GM13977 (cell line): ENCODE results near the gene FSTL5.

Source experiments
- DNase-seq: peaks from one replicate; pipeline ENCODE4 v3.0.0; 2012; ENCODE audit warnings: low spot score
- CTCF ChIP-seq: IDR thresholded peaks from 2 replicates; pipeline ENCODE4 v1.5.1; 2012; ENCODE audit warnings: mild to moderate bottlenecking, control low read depth; ENCODE audit not compliant: insufficient read depth; ENCODE audit errors: extremely low read depth, missing control alignments
- in situ Hi-C: fragments of 300-500 bp; cut with MboI; formaldehyde crosslinking; loops from one replicate; pipeline ENCODE4 v1.12.0; 2022; ENCODE audit warnings: low sequenced_read_pairs, low pct_unique_long_range_greater_than_20kb, mixed read lengths, inconsistent platforms; ENCODE audit not compliant: unreplicated experiment

The FSTL5 gene

GRCh38 chr4:161419822-161420221 lies 744.0 kb downstream of the FSTL5 start:
- in situ Hi-C loops, result no loop called here
- TF ChIP-seq CTCF, result peak; percentile 25

GRCh38 chr4:161411901-161412300 lies 751.9 kb downstream of the FSTL5 start:
- in situ Hi-C loops, result no loop called here
- DNase-seq, result no peak
- no peak for TF ChIP-seq CTCF

More at GRCh38 chr4:161419822-161420221, 744.0 kb downstream of the FSTL5 start:
- DNase-seq, result no peak

DNA sequence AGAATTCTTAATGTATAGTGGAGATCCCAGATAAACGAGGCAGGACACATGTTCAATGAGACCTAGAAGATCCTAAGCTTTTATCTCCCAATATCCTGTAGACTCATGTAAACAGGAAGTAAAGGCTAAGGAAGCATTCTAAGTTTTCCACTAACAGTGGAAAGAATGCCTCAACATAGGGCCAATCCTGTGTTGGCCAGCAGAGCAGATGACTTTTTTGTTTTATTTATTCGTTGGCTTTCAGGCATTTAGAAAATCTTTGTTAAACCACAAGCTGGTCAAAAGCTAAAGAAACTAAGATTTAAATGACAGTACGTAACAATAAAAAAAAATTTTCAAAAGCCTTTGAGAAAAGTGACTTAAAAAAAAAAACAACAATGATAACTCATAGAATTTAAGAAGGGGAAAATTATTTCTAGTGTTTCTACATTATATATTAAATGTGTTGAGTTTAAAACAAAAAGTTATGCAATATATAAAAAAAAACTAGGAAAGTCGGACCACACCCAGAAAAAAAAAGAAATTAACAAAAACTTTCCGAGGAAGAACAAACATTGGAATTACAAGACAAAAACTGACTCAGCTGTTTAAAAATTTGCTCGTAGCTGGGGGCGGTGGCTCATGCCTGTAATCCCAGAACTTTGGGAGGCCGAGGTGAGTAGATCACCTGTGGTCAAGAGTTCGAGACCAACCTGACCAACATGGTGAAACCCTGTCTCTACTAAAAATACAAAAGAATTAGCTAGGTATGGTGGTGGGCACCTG lies 759.3 kb downstream of the FSTL5 start:
- DNase-seq, result no peak
- in situ Hi-C loops, result no loop called here
- no peak for TF ChIP-seq CTCF

GRCh38 chr4:161403781-161404180 lies 760.0 kb downstream of the FSTL5 start:
- in situ Hi-C loops, result no loop called here

GRCh38 chr4:161393602-161394001 lies 770.2 kb downstream of the FSTL5 start:
- in situ Hi-C loops, result no loop called here

More at GRCh38 chr4:161403781-161404180, 760.0 kb downstream of the FSTL5 start:
- TF ChIP-seq CTCF, result no peak
- no peak for DNase-seq

GRCh38 chr4:161382655-161383054 lies 781.1 kb downstream of the FSTL5 start:
- in situ Hi-C loops, result no loop called here
- TF ChIP-seq CTCF, result no peak
- DNase-seq, result no peak

More at GRCh38 chr4:161393602-161394001, 770.2 kb downstream of the FSTL5 start:
- TF ChIP-seq CTCF, result no peak
- no peak for DNase-seq
